GM18499 (cell line): ENCODE measurements around the gene SEPHS2.
"Not testable (repeated sequence)": the region's sequence is repeated elsewhere in the genome, so short reads cannot be mapped to it uniquely, and the experiment has no call there.

Experiments used
- ATAC-seq: cut with Tn5 transposase; IDR thresholded peaks from one replicate; pipeline ENCODE4 v1.9.1; 2021; ENCODE audit warnings: moderate number of reproducible peaks; ENCODE audit not compliant: insufficient read depth, unreplicated experiment

The SEPHS2 gene

GRCh38 chr16:30401768-30402425, 43.8 kb downstream of the SEPHS2 start:
- no peak for ATAC-seq

- ATAC-seq = no peak
Observed at GRCh38 chr16:30399435-30400186, 46.1 kb downstream of the SEPHS2 start.

GRCh38 chr16:30398661-30399434, 46.8 kb downstream of the SEPHS2 start:
- no peak for ATAC-seq

- ATAC-seq = no peak
Observed at GRCh38 chr16:30397776-30398660, 47.7 kb downstream of the SEPHS2 start.

- no peak for ATAC-seq
Observed at GRCh38 chr16:30397056-30397455, 48.6 kb downstream of the SEPHS2 start.

- ATAC-seq = not testable (repeated sequence)
Observed at GRCh38 chr16:30396627-30397026, 49.0 kb downstream of the SEPHS2 start.

- ATAC-seq = no peak
Observed at GRCh38 chr16:30395992-30396585, 49.6 kb downstream of the SEPHS2 start.

- ATAC-seq = no peak
Observed at GRCh38 chr16:30395155-30395991, 50.3 kb downstream of the SEPHS2 start, which contains the start of gene ZNF48. Gene ZNF48 (plus strand): TSS chr16:30395420. CDS start chr16:30395795, 375 bp downstream.

- no peak for ATAC-seq
Observed at GRCh38 chr16:30394592-30395154, 51.0 kb downstream of the SEPHS2 start.
